ENCODE data around the gene C6orf89. TPM values are rescaled to one million over a fixed set of nuclear protein-coding genes. Genes with fewer than 3 reads are reported as not detected.

The C6orf89 gene
- total and polyA plus RNA-seq, 2 of the 13 experiments (the other 11 are each of a cell fraction or from before 2014, with no cell fraction given): 22.1 to 32.2 TPM

- TF ChIP-seq HNF1A (IDR thresholded peaks at IDR 0.05; ENCODE audit: low read depth) (no peak; the same call in none of the 2 replicates), HNF1A (CRISPR knock-in tag; IDR thresholded peaks at IDR 0.05; ENCODE audit: borderline replicate concordance) (peak; percentile 45; the same call in 1 of the 2 replicates), FOXO1 (CRISPR knock-in tag; IDR thresholded peaks at IDR 0.05) (0 out of 2 replicates have a peak, but pooled peaks have one; percentile 16), ATF4 (CRISPR knock-in tag; IDR thresholded peaks at IDR 0.05) (no peak), SMARCE1 (IDR thresholded peaks at IDR 0.05; ENCODE audit: borderline replicate concordance) (no peak), ZFP62 (CRISPR knock-in tag; IDR thresholded peaks at IDR 0.05) (no peak), ZBTB14 (CRISPR knock-in tag; IDR thresholded peaks at IDR 0.05) (no peak), GTF2F1 (IDR thresholded peaks at IDR 0.05; ENCODE audit: low read length) (peak; percentile 61), CCDC6 (CRISPR knock-in tag; IDR thresholded peaks at IDR 0.05) (no peak; the same call in 1 of the 2 replicates), RXRB (CRISPR knock-in tag; IDR thresholded peaks at IDR 0.05; ENCODE audit: borderline replicate concordance) (peak; percentile 76), ZBTB39 (CRISPR knock-in tag; IDR thresholded peaks at IDR 0.05) (peak; percentile 46; the same call in 1 of the 2 replicates), SAP130 (CRISPR knock-in tag; IDR thresholded peaks at IDR 0.05; ENCODE audit: low read depth) (peak; percentile 98), KLF11 (CRISPR knock-in tag; IDR thresholded peaks at IDR 0.05) (peak; percentile 18; the same call in 1 of the 2 replicates), CREB3 (CRISPR knock-in tag; IDR thresholded peaks at IDR 0.05) (no peak), ZNF256 (CRISPR knock-in tag; conservative IDR thresholded peaks at IDR 0.05) (peak; percentile 96), RARA (CRISPR knock-in tag; IDR thresholded peaks at IDR 0.05) (peak; percentile 30), ATF7-NPFF (CRISPR knock-in tag; IDR thresholded peaks at IDR 0.05; ENCODE audit: low read depth) (peak; percentile 95), FOXA1 (IDR thresholded peaks at IDR 0.05) (no peak), FOXA1 (CRISPR knock-in tag; IDR thresholded peaks at IDR 0.05) (no peak)
Measured at GRCh38 chr6:36874443-36875249, 11.1 kb upstream of the C6orf89 start, which contains the start of gene PPIL1 (continued).

Data from HepG2 (cell line).